SK-N-SH (cell line): ENCODE data around the gene FLOT1. TPM values are rescaled to one million over a fixed set of nuclear protein-coding genes. Genes with fewer than 3 reads are reported as not detected.

ENCODE experiments used
- CTCF ChIA-PET: fragments of 300-600, 350-600 bp; formaldehyde crosslinking; extraction: SDS; loops from one replicate; lab custom pipeline; 2021; lab: Yijun Ruan, JAX
- POLR2A ChIA-PET: fragments of 350-600 bp; sonication (Branson Sonifier 250); formaldehyde crosslinking; extraction: SDS; loops from one replicate; lab custom pipeline; 2020; ENCODE audit warnings: antibody characterized with exemption, inconsistent platforms; lab: Yijun Ruan, JAX
- DNase-seq: peaks from one replicate; pipeline ENCODE4 v3.0.0; 2012
- H2AFZ ChIP-seq: fragments of 200-600 bp; sonication (generic); 2 replicates; pipeline ENCODE4 v1.8.1; 2016; ENCODE audit warnings: antibody characterized with exemption, mild to moderate bottlenecking, low read depth
- H3F3A ChIP-seq: fragments of 200-600 bp; sonication (generic); replicated peaks from 2 replicates; pipeline ENCODE3; 2016; ENCODE audit warnings: antibody characterized with exemption, mild to moderate bottlenecking; ENCODE audit not compliant: insufficient read depth
- H3K27ac ChIP-seq, 2 experiments: fragments of 200-500 bp in 1 of 2; fragments of 200-600 bp in 1 of 2; sonication (Bioruptor generic) in 1 of 2; sonication (generic), shearing (Covaris generic) in 1 of 2; 2 replicates each; pipeline versions ENCODE4 v1.5.1 to v1.6.1; 2014 to 2016; ENCODE audit warnings: low read depth in 2 of 2, inconsistent platforms in 1 of 2, low read length in 1 of 2, mild to moderate bottlenecking in 1 of 2, mixed read lengths in 1 of 2
- H3K27me3 ChIP-seq: fragments of 200-600 bp; sonication (generic), shearing (Covaris generic); 2 replicates; pipeline ENCODE4 v1.6.1; 2016; ENCODE audit warnings: mixed run types; ENCODE audit not compliant: insufficient read depth
- H3K36me3 ChIP-seq, 2 experiments: fragments of 200-500 bp in 1 of 2; fragments of 200-600 bp in 1 of 2; sonication (Bioruptor generic) in 1 of 2; sonication (generic) in 1 of 2; replicated peaks in 1 of 2; 2 replicates each; pipeline versions ENCODE3 to v1.5.1; 2014 to 2016; ENCODE audit warnings: low read length in 1 of 2, mild to moderate bottlenecking in 1 of 2; ENCODE audit not compliant: insufficient read depth in 2 of 2, control insufficient read depth in 1 of 2
- H3K4me1 ChIP-seq, 2 experiments: fragments of 200-500 bp in 1 of 2; fragments of 200-600 bp in 1 of 2; sonication (Bioruptor generic) in 1 of 2; sonication (generic), shearing (Covaris generic) in 1 of 2; 2 replicates each; pipeline versions ENCODE4 v1.5.1 to v1.6.1; 2014 to 2016; ENCODE audit warnings: low read depth in 1 of 2, low read length in 1 of 2, mixed run types in 1 of 2; ENCODE audit not compliant: insufficient read depth in 2 of 2, control insufficient read depth in 1 of 2
- H3K4me2 ChIP-seq: fragments of 200-600 bp; sonication (generic), shearing (Covaris generic); 2 replicates; pipeline ENCODE4 v1.6.1; 2017; ENCODE audit warnings: mixed run types
- H3K4me3 ChIP-seq, 2 experiments: fragments of 200-500 bp in 1 of 2; fragments of 200-600 bp in 1 of 2; sonication (Bioruptor generic) in 1 of 2; sonication (generic), shearing (Covaris generic) in 1 of 2; 2 replicates each; pipeline versions ENCODE4 v1.5.1 to v1.8.1; 2014 to 2016; ENCODE audit warnings: low read depth in 2 of 2, inconsistent platforms in 1 of 2, low read length in 1 of 2, mild to moderate bottlenecking in 1 of 2, mixed read lengths in 1 of 2, moderate library complexity in 1 of 2
- H3K79me2 ChIP-seq: fragments of 200-600 bp; sonication (generic); 2 replicates; pipeline ENCODE4 v1.8.1; 2017; ENCODE audit warnings: mild to moderate bottlenecking; ENCODE audit not compliant: insufficient read depth
- H3K9ac ChIP-seq: fragments of 200-600 bp; sonication (generic); 2 replicates; pipeline ENCODE4 v1.6.1; 2017; ENCODE audit warnings: mixed run types
- H3K9me2 ChIP-seq: fragments of 200-600 bp; sonication (generic); 2 replicates; pipeline ENCODE4 v1.6.1; 2017; ENCODE audit warnings: mixed run types
- H3K9me3 ChIP-seq: fragments of 200-600 bp; sonication (generic); 2 replicates; pipeline ENCODE4 v1.6.1; 2017; ENCODE audit warnings: mixed run types, mild to moderate bottlenecking, moderate library complexity
- H4K20me1 ChIP-seq: fragments of 200-600 bp; sonication (generic); 2 replicates; pipeline ENCODE4 v1.6.1; 2017; ENCODE audit warnings: mild to moderate bottlenecking, mixed run types; ENCODE audit not compliant: insufficient read depth
- ELF1 ChIP-seq: IDR thresholded peaks from 2 replicates; pipeline ENCODE4 v1.4.0; 2012
- EP300 ChIP-seq, 2 experiments: IDR thresholded peaks; 2 replicates each; pipeline versions ENCODE4 v1.4.0 to v1.6.1; 2012; ENCODE audit warnings: borderline replicate concordance in 1 of 2, low read depth in 1 of 2, low read length in 1 of 2
- GATA2 ChIP-seq: sonication (generic); formaldehyde crosslinking; IDR thresholded peaks from 2 replicates; pipeline ENCODE4 v1.5.0; 2020; ENCODE audit warnings: mild to moderate bottlenecking, missing genetic modification reagents
- JUND ChIP-seq: IDR thresholded peaks from 2 replicates; pipeline ENCODE4 v1.4.0; 2012
- RCOR1 ChIP-seq: fragments of 150-350 bp; IDR thresholded peaks from 2 replicates; pipeline ENCODE4 v1.6.1; 2017; ENCODE audit warnings: antibody characterized with exemption, low read length
- RFX5 ChIP-seq: IDR thresholded peaks from 2 replicates; pipeline ENCODE4 v1.6.1; 2012; ENCODE audit warnings: mild to moderate bottlenecking, improper control_type of control experiment, low read length
- RXRA ChIP-seq: IDR thresholded peaks from 2 replicates; pipeline ENCODE4 v1.4.0; 2012; ENCODE audit warnings: low read depth, mild to moderate bottlenecking, borderline replicate concordance
- TCF12 ChIP-seq: IDR thresholded peaks from 2 replicates; pipeline ENCODE4 v1.4.0; 2012
- YY1 ChIP-seq: IDR thresholded peaks from 2 replicates; pipeline ENCODE4 v1.4.0; 2012; ENCODE audit warnings: low read depth, mild to moderate bottlenecking
- WGBS: methylation state at CpG from one replicate; pipeline ENCODE4 v1.1.6; 2017; ENCODE audit warnings: low lambda C conversion rate; 5-methylcytosine and 5-hydroxymethylcytosine counted together
- polyA plus RNA-seq, 3 experiments: library from polyadenylated mRNA; depleted of rRNA; stranded (reverse); fragments of >200 nt; gene quantifications; 2 replicates each; pipeline ENCODE4 v1.2.3, GENCODE V29; 2012
- TF ChIP-seq, protein P1 (sequence below): fragments of 150-350 bp; IDR thresholded peaks from 2 replicates; pipeline ENCODE4 v1.6.1; 2017; ENCODE audit warnings: antibody characterized with exemption, low read length, low read depth, borderline replicate concordance
- TF ChIP-seq, protein P2 (sequence below): fragments of 150-350 bp; IDR thresholded peaks from 2 replicates; pipeline ENCODE4 v1.6.1; 2016; ENCODE audit warnings: mild to moderate bottlenecking, low read depth, low read length
- TF ChIP-seq, protein P3 (sequence below): IDR thresholded peaks from 2 replicates; pipeline ENCODE4 v1.6.1; 2012; ENCODE audit warnings: mild to moderate bottlenecking, low read depth, low read length, moderate library complexity
- TF ChIP-seq, protein P4 (sequence below): IDR thresholded peaks from 2 replicates; pipeline ENCODE4 v1.4.0; 2012; ENCODE audit warnings: low read depth
- TF ChIP-seq, protein P5 (sequence below): IDR thresholded peaks from 2 replicates; pipeline ENCODE4; 2012

Gene FLOT1
- polyA plus RNA-seq, 1 of the 3 experiments (the other 2 are of a cell fraction): 462 TPM

DNA sequence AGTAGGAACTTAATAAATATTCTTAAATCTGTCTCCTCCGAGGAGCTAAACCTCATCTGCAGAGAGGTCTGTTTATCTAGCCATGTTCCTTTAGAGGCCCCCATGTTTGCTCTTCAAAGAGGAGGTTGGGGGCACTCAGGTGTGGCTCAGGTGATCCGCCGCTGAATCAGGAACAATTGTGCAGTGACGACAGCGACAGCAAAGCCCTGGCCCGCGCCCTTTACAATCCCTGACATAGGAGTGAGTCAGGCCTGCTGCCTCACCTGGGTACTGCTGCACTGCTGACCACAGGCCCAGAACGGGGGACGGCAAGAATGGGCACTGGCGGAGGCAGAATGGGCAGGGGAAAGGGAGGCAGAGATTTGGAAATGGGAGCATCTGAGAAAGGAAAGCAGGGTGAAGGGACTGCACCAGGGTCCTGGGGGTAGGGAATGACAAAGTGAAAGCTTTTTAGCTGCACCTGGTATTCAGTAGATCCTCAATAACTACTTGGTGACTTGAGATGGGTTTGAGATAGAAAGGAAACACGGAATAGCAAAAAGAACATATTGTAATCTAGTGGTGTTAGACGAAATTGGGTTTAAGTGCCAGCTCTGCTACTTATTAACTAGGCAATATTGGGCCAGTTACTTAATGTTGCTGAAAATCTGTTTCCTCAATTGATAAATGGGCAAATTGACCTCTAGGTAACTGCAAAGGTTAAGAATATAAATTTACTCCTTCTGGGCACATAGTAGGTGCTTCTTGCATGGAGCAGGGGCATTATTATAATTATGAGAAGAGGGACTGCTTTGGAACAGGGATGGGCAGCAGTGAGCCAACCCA, 7.3 kb upstream of the FLOT1 start:
- no peak for DNase-seq
- no peaks in the 10 kb centered on the region for H3K36me3 ChIP-seq
- TF ChIP-seq ELF1 (no peak), YY1 (no peak), GATA2 (no peak), EP300 (IDR thresholded peaks at IDR 0.05; ENCODE audit: borderline replicate concordance in 1 of 2, low read depth in 1 of 2, low read length in 1 of 2) (no peak)
- TF ChIP-seq, protein P1, sequence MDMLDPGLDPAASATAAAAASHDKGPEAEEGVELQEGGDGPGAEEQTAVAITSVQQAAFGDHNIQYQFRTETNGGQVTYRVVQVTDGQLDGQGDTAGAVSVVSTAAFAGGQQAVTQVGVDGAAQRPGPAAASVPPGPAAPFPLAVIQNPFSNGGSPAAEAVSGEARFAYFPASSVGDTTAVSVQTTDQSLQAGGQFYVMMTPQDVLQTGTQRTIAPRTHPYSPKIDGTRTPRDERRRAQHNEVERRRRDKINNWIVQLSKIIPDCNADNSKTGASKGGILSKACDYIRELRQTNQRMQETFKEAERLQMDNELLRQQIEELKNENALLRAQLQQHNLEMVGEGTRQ: no peak
- TF ChIP-seq, protein P2, sequence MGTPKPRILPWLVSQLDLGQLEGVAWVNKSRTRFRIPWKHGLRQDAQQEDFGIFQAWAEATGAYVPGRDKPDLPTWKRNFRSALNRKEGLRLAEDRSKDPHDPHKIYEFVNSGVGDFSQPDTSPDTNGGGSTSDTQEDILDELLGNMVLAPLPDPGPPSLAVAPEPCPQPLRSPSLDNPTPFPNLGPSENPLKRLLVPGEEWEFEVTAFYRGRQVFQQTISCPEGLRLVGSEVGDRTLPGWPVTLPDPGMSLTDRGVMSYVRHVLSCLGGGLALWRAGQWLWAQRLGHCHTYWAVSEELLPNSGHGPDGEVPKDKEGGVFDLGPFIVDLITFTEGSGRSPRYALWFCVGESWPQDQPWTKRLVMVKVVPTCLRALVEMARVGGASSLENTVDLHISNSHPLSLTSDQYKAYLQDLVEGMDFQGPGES: no peak
- CTCF ChIA-PET: interaction anchor here (0.9 to 1.1 kb wide), 2 partner anchors 19 to 87 kb away, joined by 3 read pairs; no protein-coding TSS in a partner anchor
- H3K79me2 ChIP-seq: no peaks in the 10 kb centered on the region
- H3K27me3 ChIP-seq: no peaks in the 10 kb centered on the region
- POLR2A ChIA-PET: no interaction called here
- peak overlapping the region; percentile 16; the same call in 1 of the 2 replicates for H3K4me2 ChIP-seq
- 78% methylated on average over 12 of the region's 12 CpGs for WGBS
- H3K27ac ChIP-seq: peak overlapping the region in 1 of 2 experiments; percentile 65; a peak in 1 of 4 replicates
- peaks cover 41% of the 10 kb centered on the region for H3F3A ChIP-seq
- no peak overlapping the region for H3K4me3 ChIP-seq
- no peaks in the 10 kb centered on the region for H3K9me3 ChIP-seq
- peak overlapping the region; percentile 2; the same call in 1 of the 2 replicates for H3K9ac ChIP-seq
- H4K20me1 ChIP-seq: no peaks in the 10 kb centered on the region
- no peaks in the 10 kb centered on the region for H3K9me2 ChIP-seq
- H2AFZ ChIP-seq: peak overlapping the region; percentile 40; the same call in 1 of the 2 replicates
- peaks cover 16 to 37% of the 10 kb centered on the region in 2 experiments; a peak in 3 of 4 replicates for H3K4me1 ChIP-seq

DNA sequence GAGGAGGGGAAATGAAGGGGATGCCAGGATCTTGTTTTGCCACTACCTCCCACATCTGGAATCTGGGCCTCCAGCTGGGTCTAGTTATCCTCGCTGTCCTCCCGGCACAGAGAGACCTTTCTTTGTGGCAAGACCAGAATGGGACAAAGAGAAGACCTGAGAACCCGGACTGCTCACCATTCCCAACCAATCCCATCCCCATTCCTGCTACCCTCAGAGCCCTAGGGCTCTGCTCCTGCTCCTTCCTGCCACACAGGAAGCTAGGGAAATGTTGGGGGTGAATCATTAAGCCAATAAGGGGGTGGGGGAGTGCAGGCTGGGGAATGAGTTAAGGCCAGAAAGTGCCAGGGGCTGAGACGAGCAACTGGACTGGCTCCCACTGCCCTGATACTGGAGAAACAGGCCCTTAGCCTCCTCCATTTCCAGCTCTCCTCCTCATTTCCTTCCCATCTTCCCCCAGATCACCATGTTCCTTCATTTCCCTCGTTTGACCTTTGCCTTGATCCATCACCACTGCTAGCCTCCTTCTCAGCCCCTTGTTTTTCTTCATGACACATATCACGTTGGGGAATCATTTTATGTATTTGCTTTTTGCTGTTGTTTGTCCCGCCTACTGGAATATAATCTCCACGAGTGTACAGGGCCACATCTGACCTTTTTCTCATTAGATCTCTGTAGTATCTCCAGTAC, 6.5 kb upstream of the FLOT1 start:
- H4K20me1 ChIP-seq: no peaks in the 10 kb centered on the region
- peak overlapping the region; percentile 40; the same call in 1 of the 2 replicates for H2AFZ ChIP-seq
- H3K79me2 ChIP-seq: no peaks in the 10 kb centered on the region
- POLR2A ChIA-PET: no interaction called here
- H3K9me3 ChIP-seq: no peaks in the 10 kb centered on the region
- peak overlapping the region; percentile 2; the same call in 1 of the 2 replicates for H3K9ac ChIP-seq
- no peaks in the 10 kb centered on the region for H3K9me2 ChIP-seq
- WGBS: 55% methylated on average over 8 of the region's 8 CpGs
- H3K27me3 ChIP-seq: no peaks in the 10 kb centered on the region
- peak overlapping the region in 1 of 2 experiments; percentile 65; a peak in 2 of 4 replicates for H3K27ac ChIP-seq
- H3K4me1 ChIP-seq: peaks cover 16 to 37% of the 10 kb centered on the region in 2 experiments; a peak in 3 of 4 replicates
- peaks cover 41% of the 10 kb centered on the region for H3F3A ChIP-seq
- H3K4me3 ChIP-seq: no peak overlapping the region
- H3K36me3 ChIP-seq: no peaks in the 10 kb centered on the region
- CTCF ChIA-PET: no interaction called here
- peak overlapping the region; percentile 29; the same call in 1 of the 2 replicates for H3K4me2 ChIP-seq
- no peak for DNase-seq
- TF ChIP-seq, protein P3, sequence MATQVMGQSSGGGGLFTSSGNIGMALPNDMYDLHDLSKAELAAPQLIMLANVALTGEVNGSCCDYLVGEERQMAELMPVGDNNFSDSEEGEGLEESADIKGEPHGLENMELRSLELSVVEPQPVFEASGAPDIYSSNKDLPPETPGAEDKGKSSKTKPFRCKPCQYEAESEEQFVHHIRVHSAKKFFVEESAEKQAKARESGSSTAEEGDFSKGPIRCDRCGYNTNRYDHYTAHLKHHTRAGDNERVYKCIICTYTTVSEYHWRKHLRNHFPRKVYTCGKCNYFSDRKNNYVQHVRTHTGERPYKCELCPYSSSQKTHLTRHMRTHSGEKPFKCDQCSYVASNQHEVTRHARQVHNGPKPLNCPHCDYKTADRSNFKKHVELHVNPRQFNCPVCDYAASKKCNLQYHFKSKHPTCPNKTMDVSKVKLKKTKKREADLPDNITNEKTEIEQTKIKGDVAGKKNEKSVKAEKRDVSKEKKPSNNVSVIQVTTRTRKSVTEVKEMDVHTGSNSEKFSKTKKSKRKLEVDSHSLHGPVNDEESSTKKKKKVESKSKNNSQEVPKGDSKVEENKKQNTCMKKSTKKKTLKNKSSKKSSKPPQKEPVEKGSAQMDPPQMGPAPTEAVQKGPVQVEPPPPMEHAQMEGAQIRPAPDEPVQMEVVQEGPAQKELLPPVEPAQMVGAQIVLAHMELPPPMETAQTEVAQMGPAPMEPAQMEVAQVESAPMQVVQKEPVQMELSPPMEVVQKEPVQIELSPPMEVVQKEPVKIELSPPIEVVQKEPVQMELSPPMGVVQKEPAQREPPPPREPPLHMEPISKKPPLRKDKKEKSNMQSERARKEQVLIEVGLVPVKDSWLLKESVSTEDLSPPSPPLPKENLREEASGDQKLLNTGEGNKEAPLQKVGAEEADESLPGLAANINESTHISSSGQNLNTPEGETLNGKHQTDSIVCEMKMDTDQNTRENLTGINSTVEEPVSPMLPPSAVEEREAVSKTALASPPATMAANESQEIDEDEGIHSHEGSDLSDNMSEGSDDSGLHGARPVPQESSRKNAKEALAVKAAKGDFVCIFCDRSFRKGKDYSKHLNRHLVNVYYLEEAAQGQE: no peak
- TF ChIP-seq, protein P2: no peak
- TF ChIP-seq GATA2 (no peak), RFX5 (no peak), JUND (no peak), RCOR1 (no peak), RXRA (no peak), TCF12 (no peak)
- TF ChIP-seq, protein P4, sequence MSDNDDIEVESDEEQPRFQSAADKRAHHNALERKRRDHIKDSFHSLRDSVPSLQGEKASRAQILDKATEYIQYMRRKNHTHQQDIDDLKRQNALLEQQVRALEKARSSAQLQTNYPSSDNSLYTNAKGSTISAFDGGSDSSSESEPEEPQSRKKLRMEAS: no peak
- TF ChIP-seq, protein P5, sequence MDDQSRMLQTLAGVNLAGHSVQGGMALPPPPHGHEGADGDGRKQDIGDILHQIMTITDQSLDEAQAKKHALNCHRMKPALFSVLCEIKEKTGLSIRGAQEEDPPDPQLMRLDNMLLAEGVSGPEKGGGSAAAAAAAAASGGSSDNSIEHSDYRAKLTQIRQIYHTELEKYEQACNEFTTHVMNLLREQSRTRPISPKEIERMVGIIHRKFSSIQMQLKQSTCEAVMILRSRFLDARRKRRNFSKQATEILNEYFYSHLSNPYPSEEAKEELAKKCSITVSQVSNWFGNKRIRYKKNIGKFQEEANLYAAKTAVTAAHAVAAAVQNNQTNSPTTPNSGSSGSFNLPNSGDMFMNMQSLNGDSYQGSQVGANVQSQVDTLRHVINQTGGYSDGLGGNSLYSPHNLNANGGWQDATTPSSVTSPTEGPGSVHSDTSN: no peak
- TF ChIP-seq, protein P1: no peak
